ENCODE measurements around the gene EHD4.
A peak's percentile ranks its signal among the peaks of the same experiment; 100 is the strongest.

EHD4 gene

DNA sequence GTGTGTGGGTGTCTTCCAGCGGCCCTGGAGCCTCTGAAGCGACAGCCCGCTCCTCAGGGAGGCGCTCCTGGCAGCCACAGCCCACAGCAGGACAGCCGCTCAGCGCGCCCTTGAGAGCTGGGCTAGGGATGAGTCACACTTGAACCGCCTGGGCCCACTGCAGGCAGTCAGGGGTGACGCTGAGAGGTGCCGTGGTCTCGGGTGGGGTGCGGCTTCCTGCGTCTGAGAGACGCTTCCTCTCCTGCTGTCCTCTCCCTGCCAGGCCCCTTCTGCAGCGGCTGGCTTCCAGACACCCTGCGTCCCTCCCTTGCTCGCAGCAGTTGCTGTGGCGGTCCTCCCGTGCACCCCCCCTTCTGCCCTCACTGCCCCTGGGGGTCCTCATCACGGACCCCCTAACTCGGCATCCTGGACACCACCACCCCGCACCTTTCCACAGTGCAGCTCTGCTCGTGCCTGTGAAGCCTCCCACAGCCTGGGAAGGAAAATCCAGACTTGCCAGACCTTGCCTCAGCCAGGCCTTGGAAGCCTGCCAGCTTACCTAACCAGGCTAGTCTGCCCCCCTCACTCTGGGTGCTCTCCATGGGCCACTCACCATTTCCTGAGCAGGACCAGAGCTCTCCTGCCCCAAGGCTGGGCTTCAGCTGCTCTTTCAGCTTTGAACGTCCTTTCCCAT, 77.4 kb downstream of the EHD4 start:
- peak in 16 of 42 donors; percentile 16 to 54 (median 34) for DNase-seq
- intact Hi-C loops (cut with DNase I), result no loop called here

DNA sequence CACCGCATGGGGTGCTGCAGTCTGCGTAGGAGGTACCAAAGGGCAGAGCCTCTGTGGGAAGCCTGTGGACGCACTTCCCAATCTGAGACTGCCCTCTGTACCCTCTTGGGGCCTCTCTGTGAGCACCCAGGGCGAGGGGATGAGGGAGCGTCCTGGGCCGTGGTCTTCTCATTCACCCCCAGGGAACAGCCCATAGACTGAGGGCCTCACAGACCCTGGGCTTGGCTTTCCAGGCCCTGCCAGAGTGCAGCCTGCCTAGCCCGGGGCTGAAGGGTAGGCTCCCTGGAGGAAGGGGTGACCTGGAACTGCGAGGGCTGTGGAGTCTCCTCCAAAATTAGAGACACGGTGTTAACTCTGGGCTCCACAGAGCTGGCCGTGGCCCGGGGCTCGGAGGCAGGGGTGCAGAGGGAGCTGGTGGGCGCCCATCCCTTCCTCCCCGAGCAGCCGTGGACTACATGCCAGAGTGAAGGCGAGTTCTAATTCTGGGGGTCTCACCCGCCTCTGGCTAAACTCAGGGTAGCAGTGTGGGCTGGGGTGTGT, 78.0 kb downstream of the EHD4 start:
- intact Hi-C loops (cut with DNase I), result no loop called here
- no peak for DNase-seq

- DNase-seq, result no peak
- intact Hi-C loops (cut with DNase I), result no loop called here
These were observed 78.7 kb downstream of the EHD4 start, which contains the start of gene SPTBN5 for GRCh38 chr15:41893422-41894250. SPTBN5 (minus strand) TSS chr15:41894053; CDS start chr15:41893497, 556 bp downstream.

DNA sequence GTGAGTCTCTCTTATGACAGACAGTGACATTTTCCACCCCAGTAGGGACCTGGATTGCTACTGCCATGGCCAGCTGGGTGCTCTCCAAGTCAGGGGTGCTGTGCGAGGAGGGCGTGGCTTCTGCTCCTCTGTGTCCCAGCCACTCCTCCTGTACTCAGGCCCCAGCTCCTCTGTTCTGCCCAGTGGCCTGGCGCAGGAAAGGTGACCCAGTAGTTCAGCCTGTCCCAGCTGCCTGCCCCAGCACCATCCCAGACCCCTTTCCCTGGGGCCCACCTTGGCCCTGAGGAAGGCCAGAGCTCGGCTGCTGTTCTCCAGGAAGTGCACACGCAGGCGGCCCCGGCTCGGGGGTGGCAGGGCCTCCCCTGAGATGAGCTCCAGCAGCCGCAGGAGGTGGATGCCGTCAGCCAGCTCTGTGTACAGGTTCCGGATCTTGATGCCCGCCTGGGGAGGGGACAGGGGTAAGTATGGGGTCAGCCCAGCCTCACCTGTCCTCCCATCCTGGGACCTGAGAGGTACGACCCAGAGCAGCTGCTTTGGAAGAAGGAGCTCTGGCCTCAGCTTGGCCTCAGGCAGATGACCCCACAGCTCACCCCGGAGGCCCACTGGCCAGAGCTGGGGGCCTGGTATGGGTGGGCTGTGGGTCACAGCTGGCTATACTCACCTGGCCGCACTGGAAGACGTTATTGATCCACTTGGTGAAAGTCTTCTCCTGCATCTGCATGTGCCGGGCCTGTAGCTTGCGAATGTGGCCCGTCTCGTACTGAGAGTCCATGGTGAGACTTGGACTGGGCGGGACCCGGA, 79.5 kb downstream of the EHD4 start:
- DNase-seq, result no peak
- intact Hi-C loops (cut with DNase I), result no loop called here

- intact Hi-C loops (cut with DNase I), result no loop called here
- no peak for DNase-seq
These were observed 80.4 kb downstream of the EHD4 start for GRCh38 chr15:41891946-41892345.

DNA sequence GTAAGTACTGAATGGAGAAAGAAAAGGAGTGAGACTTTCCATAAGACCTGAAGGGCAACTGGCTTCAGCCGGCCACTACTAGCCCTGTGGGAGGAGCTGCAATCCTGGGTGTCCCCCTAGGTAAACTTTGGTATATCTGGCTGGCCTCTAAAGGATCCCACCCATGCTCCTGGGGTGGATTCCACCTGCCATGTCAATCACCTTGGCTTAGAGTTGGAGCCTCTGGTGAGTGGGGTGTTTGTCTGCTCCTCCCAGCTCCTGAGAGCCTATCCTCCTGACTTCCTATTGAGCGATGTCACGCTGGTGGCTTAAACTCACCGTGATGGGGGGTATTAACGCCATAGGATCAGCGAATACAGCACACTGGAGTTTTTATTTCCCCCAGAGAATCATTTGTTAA, 81.1 kb downstream of the EHD4 start:
- no peak for DNase-seq
- intact Hi-C loops (cut with DNase I), result no loop called here

- no peak for DNase-seq
- intact Hi-C loops (cut with DNase I), result no loop called here
These were observed 82.2 kb downstream of the EHD4 start for GRCh38 chr15:41890050-41890690.

- intact Hi-C loops (cut with DNase I), result no loop called here
- no peak for DNase-seq
These were observed 83.6 kb downstream of the EHD4 start for GRCh38 chr15:41888662-41889253.

- DNase-seq, result no peak
- intact Hi-C loops (cut with DNase I), result no loop called here
These were observed 84.5 kb downstream of the EHD4 start for GRCh38 chr15:41887893-41888292.

DNA sequence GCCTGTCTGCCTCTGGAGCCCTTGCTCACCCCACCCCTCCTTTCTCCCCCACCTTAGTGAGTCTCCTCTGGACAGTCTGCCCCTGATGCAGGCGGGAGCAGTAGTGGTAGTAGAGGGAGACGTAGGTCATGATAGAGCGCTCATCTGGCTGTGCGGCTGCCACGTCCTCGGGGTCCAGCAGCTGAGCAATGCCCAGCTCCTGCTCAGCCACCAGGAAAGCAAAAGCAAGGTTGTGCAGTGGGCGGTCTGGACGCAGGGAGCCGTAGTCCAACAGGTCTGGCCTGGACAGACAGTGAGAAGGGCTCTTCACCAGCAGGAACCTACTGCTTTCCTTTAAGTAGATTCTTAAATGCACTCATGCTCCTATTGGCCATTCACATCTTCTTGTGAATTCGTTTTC, 85.2 kb downstream of the EHD4 start:
- intact Hi-C loops (cut with DNase I), result no loop called here
- no peak for DNase-seq

DNA sequence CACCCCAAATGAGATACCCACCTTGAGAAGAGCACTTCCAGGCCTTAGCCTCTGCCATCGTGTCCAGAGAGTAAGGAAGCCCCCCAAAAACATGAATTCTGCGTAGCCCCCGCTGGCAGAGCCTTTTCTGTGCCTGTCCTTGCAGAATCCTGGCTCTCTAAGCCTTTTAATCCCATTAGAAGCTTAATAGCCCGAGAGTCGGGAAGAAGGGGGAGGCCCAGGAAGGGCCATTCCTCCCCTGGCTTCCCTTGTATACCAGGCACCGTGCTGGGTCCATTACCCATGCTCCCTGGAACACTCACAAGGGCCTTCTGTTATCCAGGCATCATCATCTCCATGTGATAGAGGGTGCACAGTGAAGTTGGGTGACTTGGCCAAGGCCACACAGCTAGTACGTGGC, 85.6 kb downstream of the EHD4 start:
- intact Hi-C loops (cut with DNase I), result no loop called here
- DNase-seq, result no peak

DNA sequence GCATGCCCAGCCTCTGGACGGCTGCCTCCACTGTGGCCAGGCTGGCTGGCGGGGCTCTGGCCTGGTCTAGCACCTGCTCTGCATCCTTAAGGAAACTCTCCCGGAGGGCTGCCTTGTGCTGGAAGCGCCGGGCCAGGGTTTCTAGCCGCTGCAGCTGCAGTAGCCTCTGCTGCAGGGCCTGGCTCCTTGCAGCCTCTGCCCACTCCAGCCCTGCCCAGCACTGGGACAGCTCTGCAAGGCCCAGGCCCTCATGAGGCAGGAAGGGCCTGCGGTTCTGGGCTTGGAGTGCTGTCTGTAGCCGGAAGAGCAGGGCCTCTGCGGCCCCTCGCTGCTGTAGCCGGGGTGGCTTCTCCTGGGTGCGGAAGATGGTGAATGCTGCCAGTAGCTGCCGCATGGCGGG, 86.5 kb downstream of the EHD4 start:
- intact Hi-C loops (cut with DNase I), result no loop called here
- no peak for DNase-seq

DNA sequence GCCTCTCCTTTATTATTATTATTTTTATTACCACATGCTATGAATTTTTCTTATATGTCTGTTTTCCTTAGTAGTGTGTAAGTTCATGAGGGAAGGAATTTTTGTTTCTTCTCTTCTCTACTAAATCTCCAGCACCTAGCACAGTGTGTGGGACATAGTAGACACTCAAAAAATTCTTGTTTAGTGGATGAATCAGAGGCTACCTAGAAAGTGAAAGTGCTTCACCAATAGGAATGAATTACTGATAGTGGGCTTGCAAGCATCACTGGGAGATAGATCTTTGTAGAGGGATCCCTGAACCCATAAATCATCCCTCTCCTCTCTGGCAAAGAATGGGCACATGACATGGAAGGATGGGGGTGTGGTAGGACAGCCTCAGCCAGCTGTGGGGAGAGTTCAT, 87.0 kb downstream of the EHD4 start:
- intact Hi-C loops (cut with DNase I), result no loop called here
- DNase-seq, result no peak

DNA sequence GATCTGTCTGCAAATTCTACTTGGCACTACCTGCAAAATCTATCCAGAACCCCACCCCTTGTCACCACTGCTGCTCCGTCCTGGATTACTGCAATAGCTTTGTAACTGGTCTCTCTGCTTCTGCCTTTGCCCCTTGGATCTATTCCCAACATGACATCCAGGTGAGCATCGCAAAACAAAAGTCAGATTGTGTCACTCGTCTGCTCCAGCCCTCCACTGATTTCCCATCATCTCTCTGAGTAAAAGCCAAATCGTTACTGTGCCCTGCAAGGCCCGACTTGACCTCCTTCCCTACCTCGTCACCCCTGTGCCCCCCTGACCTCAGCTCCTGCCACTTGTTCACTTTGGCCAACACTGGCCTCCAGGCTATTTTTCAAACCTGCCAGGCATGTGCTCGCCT, 87.9 kb downstream of the EHD4 start:
- DNase-seq, result no peak
- intact Hi-C loops (cut with DNase I), result no loop called here

- DNase-seq, result no peak
- intact Hi-C loops (cut with DNase I), result no loop called here
These were observed 88.9 kb downstream of the EHD4 start for GRCh38 chr15:41883484-41883825.

DNA sequence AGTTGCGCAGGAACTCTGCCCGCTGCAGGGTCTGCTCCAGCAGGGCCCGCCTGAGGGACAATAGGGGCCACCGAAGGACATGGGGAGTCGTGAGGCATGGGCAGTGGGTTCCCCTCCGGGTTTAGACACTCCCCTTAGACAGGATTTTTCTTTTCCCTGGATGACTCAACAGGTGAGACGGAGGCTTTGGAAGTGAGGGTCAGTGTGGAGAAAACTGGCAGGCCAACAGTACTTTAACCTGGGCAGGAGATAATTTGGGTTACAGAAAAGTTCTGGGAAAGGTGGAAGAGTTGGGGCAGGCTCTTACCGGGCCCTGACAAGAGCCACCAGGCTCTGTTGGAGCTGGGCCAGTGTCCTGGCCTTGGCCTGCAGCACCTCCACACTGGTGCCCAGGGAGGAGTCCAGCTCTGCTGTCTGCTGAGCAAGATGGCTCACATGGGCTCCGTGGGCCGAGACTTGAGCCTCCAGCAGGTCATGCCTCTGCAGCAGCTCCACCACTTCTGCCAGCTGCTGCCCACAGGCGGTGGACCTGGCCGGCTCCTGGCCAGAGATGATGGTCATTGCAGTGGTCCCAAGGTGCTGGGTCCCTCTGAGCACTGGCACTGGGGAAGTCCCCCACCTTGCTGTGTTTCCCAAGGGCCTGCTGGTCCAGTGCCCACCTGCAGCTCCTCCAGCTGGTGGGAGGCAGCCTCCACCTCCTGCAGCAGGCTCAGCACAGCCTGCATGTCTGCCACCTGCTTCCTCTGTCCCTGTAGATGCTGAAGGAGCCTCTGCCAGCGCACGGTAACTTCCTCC, 89.5 kb downstream of the EHD4 start:
- intact Hi-C loops (cut with DNase I), result no loop called here
- no peak for DNase-seq

DNA sequence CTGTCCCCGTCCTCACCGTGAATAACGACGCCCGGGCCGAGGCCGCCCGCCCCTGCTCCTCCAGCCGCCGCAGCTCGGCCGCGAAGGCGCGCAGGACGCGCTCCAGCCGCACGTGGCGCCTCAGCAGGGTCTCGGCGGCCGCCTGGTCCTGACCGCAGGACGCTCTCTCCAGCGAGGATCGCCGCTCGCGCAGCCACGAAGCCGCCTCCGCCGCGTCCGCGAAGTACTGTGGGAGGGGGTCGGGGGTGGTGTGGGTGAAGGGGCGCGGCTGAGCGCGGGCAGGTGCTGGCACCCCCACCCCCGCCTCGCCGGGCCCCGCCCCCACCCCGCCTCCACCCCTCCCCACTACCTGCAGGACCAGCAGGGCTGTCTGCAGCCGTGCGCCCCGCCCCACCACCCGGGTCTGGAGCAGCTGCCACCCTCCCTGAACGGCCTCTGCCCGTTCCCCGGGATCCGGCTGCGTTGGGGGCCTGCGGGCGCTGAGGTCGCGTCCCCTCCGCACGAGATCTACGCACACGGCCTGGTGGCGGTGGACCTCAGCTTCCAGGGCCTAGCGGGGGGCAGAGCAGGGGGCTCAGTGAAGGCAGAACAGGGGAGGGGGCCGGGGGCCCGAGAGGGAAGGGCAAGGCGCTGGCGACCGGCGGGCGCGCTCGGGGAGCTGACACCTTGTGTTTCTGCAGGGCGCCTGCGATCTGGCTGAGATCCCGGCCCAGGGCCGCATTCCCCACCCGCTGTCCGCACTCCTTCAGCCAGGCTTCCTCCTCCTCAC, 90.3 kb downstream of the EHD4 start:
- intact Hi-C loops (cut with DNase I), result no loop called here

More for the DNA sequence above, 90.3 kb downstream of the EHD4 start:
- DNase-seq, result no peak

Measured in head of caudate nucleus (tissue), 42 donors.